Measurements from ENCODE around the gene MIGA1.

GRCh38 chr1:77732090-77732489 is 47.4 kb upstream of the MIGA1 start:
- TF ChIP-seq EP300 (IDR thresholded peaks at IDR 0.05; ENCODE audit: low read length) (no peak), KDM1A (IDR thresholded peaks at IDR 0.05) (no peak), CREB1 (IDR thresholded peaks at IDR 0.05) (no peak), CREB1 (CRISPR knock-in tag; IDR thresholded peaks at IDR 0.05) (no peak), E2F4 (CRISPR knock-in tag; IDR thresholded peaks at IDR 0.05; ENCODE audit: low read depth) (no peak), FOXA1 (IDR thresholded peaks at IDR 0.05; ENCODE audit: borderline replicate concordance) (no peak), GABPA (tag; conservative IDR thresholded peaks at IDR 0.05; ENCODE audit: low read depth) (no peak)

Data from K562 (cell line).